Measurements from ENCODE around the gene OGT.

- TF ChIP-seq CTCF (IDR thresholded peaks at IDR 0.05; ENCODE audit: poor library complexity): no peak
- no peak for TF ChIP-seq EZH2 (IDR thresholded peaks at IDR 0.05; ENCODE audit: borderline replicate concordance)
- TF ChIP-seq EZH2phosphoT487 (IDR thresholded peaks at IDR 0.05; ENCODE audit: low read depth, severe bottlenecking, unreplicated experiment): no peak
Observed at GRCh38 chrX:71541210-71542022, 8.5 kb downstream of the OGT start.
